WERI-Rb-1 (cell line): Measurements from ENCODE around the gene STX12.

ENCODE experiments used
- DNase-seq: peaks from one replicate; pipeline ENCODE4 v3.0.0-alpha.2; 2020
- H3K27ac ChIP-seq: fragments of 250-450 bp; sonication (Bioruptor Pico); 2 replicates; pipeline ENCODE4 v1.5.1; 2020; ENCODE audit warnings: mild to moderate bottlenecking, moderate library complexity
- H3K27me3 ChIP-seq: fragments of 250-450 bp; sonication (Bioruptor Pico); 2 replicates; pipeline ENCODE4 v1.5.1; 2021; ENCODE audit warnings: mild to moderate bottlenecking, low read depth, moderate library complexity; ENCODE audit not compliant: insufficient read depth, severe bottlenecking
- H3K36me3 ChIP-seq: fragments of 250-450 bp; sonication (Bioruptor Pico); 2 replicates; pipeline ENCODE4 v1.5.1; 2020; ENCODE audit warnings: mild to moderate bottlenecking, moderate library complexity
- H3K4me3 ChIP-seq: 2 replicates; pipeline ENCODE4 v1.5.1; 2011; ENCODE audit warnings: low read depth, mild to moderate bottlenecking, control low read depth, low read length
- H3K9me3 ChIP-seq: fragments of 250-450 bp; sonication (Bioruptor Pico); 2 replicates; pipeline ENCODE4 v1.5.1; 2021; ENCODE audit warnings: mild to moderate bottlenecking, moderate library complexity; ENCODE audit not compliant: severe bottlenecking
- TF ChIP-seq, protein P1 (sequence below): IDR thresholded peaks from 2 replicates; pipeline ENCODE4 v1.5.1; 2011; ENCODE audit warnings: low read depth, mild to moderate bottlenecking, control low read depth, inconsistent platforms, low read length

STX12 gene

GRCh38 chr1:27736252-27736651 is 36.8 kb upstream of the STX12 start:
- H3K27me3 ChIP-seq: no peaks in the 10 kb centered on the region
- H3K27ac ChIP-seq: no peak overlapping the region
- peaks cover 2% of the 10 kb centered on the region for H3K9me3 ChIP-seq
- H3K36me3 ChIP-seq: peaks cover 24% of the 10 kb centered on the region
- no peak overlapping the region for H3K4me3 ChIP-seq
- DNase-seq: no peak
- TF ChIP-seq, protein P1, sequence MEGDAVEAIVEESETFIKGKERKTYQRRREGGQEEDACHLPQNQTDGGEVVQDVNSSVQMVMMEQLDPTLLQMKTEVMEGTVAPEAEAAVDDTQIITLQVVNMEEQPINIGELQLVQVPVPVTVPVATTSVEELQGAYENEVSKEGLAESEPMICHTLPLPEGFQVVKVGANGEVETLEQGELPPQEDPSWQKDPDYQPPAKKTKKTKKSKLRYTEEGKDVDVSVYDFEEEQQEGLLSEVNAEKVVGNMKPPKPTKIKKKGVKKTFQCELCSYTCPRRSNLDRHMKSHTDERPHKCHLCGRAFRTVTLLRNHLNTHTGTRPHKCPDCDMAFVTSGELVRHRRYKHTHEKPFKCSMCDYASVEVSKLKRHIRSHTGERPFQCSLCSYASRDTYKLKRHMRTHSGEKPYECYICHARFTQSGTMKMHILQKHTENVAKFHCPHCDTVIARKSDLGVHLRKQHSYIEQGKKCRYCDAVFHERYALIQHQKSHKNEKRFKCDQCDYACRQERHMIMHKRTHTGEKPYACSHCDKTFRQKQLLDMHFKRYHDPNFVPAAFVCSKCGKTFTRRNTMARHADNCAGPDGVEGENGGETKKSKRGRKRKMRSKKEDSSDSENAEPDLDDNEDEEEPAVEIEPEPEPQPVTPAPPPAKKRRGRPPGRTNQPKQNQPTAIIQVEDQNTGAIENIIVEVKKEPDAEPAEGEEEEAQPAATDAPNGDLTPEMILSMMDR: no peak

DNA sequence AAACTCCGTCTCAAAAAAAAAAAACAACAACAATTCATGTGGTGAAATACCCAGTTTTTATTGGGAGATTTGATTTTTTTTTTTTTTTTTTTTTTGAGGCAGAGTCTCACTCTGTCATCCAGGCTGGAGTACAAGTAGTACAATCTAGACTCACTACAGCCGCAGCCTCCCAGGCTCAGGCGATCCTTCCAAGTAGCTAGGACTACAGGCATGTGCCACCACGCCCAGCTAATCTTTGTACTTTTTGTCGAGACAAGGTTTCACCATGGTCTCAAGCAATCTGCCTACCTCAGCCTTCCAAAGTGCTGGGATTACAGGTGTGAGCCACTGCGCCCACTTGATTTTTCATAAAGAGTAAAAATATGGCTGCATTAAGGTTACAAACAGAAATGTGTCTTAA is 31.9 kb upstream of the STX12 start:
- peaks cover 16% of the 10 kb centered on the region for H3K36me3 ChIP-seq
- TF ChIP-seq, protein P1: no peak
- H3K9me3 ChIP-seq: peaks cover 2% of the 10 kb centered on the region
- no peak overlapping the region for H3K27ac ChIP-seq
- DNase-seq: no peak
- no peak overlapping the region for H3K4me3 ChIP-seq
- H3K27me3 ChIP-seq: no peaks in the 10 kb centered on the region

DNA sequence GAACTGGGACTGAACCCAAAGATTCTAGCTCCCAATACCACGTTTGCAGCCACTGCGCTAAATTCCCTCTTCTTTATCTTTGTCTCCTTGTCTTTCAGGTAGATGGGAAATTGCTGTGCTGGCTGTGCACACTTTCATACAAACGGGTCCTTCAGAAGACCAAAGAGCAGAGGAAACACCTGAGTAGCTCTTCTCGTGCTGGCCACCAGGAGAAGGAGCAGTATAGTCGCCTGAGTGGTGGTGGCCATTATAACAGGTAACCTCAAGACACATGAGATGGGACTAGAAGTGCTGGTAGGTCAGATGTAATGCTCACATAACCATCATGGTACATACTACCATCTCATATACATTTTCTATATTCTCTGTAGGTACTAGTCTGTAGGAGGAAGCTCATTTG is 28.5 kb upstream of the STX12 start:
- Histone ChIP-seq H3K27me3 (no peaks in the 10 kb centered on the region), H3K27ac (no peak overlapping the region), H3K9me3 (peaks cover 2% of the 10 kb centered on the region), H3K36me3 (peaks cover 12% of the 10 kb centered on the region), H3K4me3 (no peak overlapping the region)
- TF ChIP-seq, protein P1: 0 out of 2 replicates have a peak, but pooled peaks have one; percentile 4
- DNase-seq: no peak

DNA sequence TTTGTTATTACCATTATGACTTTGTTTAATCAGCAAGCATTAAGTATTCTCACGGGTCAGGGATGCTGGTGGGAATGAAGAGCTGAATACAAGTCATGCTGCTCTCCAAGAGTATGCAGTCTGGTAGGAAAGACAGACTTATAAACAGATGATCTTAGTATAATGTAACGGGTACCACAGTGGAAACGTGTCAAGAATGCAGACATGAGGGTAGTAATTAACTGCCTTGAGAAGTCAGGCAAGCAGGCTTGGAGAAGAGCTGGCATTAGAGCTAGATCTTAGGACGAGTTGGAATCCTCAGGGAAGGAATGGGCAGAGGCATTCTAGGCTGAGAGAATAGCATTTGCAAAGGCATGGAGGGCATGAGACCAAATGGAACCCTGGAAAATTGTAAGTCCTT is 27.6 kb upstream of the STX12 start:
- TF ChIP-seq, protein P1: no peak
- Histone ChIP-seq H3K4me3 (no peak overlapping the region), H3K36me3 (peaks cover 15% of the 10 kb centered on the region), H3K27me3 (no peaks in the 10 kb centered on the region), H3K9me3 (peaks cover 2% of the 10 kb centered on the region), H3K27ac (no peak overlapping the region)
- no peak for DNase-seq

- no peak for DNase-seq
- no peaks in the 10 kb centered on the region for H3K9me3 ChIP-seq
- no peaks in the 10 kb centered on the region for H3K27me3 ChIP-seq
- H3K36me3 ChIP-seq: peaks cover 29% of the 10 kb centered on the region
- no peak overlapping the region for H3K27ac ChIP-seq
- TF ChIP-seq, protein P1: no peak
- no peak overlapping the region for H3K4me3 ChIP-seq
Observed at GRCh38 chr1:27752360-27752759, 20.7 kb upstream of the STX12 start.

- no peak for DNase-seq
- Histone ChIP-seq H3K9me3 (no peaks in the 10 kb centered on the region), H3K36me3 (peaks cover 17% of the 10 kb centered on the region), H3K27me3 (no peaks in the 10 kb centered on the region), H3K27ac (no peak overlapping the region), H3K4me3 (no peak overlapping the region)
- TF ChIP-seq, protein P1: no peak
Observed at GRCh38 chr1:27755286-27755685, 17.7 kb upstream of the STX12 start.
